HG03342 (cell line): ENCODE results near the gene ANKS1A.

Experiments used
- ATAC-seq: cut with Tn5 transposase; IDR thresholded peaks from one replicate; pipeline ENCODE4 v1.9.1; 2021; ENCODE audit warnings: mild to moderate bottlenecking, moderate library complexity; ENCODE audit not compliant: unreplicated experiment

ANKS1A gene

GRCh38 chr6:35064757-35065440, 175.8 kb downstream of the ANKS1A start:
- ATAC-seq: no peak

DNA sequence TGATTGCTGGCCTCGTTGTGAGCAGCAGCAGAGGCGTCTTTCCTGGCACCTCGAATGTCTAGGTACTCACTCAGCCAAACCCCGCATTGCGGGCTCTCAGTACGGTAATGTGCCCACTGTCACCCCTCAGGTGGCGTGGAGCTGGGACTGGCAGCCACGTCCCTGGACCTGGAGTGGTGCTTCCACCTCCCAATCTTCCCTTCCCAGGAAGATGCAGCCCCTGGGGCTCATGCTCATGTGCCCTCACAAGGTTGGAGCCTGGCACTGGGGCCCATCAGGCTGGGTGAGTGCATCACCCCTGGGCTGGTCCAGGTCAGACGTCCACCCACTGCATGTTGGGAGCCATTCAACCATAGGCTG, 176.4 kb downstream of the ANKS1A start:
- no peak for ATAC-seq

DNA sequence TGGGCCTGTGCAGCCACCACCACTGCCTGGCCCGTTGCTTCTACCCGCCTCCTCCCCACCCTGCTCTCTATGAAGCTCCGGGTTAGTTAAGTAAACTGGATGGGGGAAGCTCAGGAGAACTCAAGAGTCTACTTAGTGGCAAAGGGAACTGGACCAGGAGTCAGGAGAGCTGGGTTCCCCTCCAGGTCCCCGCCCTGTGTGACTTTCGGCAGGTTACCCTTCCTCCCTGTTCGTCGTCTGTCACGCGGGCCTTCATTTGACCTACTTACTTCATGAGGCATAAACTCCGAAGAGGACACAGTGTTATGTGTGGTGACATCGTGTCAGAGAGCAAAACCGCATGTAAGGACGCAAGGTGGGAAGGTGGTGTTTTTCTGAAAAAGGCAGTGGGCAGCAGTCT, 176.8 kb downstream of the ANKS1A start:
- no peak for ATAC-seq

GRCh38 chr6:35067234-35067633, 178.2 kb downstream of the ANKS1A start:
- no peak for ATAC-seq

GRCh38 chr6:35068206-35068605, 179.2 kb downstream of the ANKS1A start:
- ATAC-seq: no peak

GRCh38 chr6:35068644-35069043, 179.6 kb downstream of the ANKS1A start:
- no peak for ATAC-seq

DNA sequence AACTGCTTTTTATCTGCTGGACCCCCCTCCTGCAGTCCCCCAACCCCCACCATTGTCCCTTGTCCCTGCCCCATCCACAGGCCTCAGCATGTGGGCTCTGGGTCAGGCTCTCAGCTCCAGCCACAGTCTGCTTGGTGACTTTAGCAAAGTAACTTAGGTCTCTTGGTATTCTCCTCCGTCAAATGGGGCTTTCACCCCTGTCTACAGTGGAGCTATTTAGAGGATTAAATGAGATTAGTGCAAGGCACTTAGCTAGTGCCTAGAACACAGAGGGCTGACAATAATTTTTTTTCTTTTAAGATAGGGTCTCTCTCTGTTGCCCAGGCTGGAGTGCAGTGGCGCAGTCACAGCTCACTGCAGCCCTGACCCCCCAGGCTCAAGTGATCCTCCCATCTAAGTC, 180.2 kb downstream of the ANKS1A start:
- no peak for ATAC-seq

- ATAC-seq: no peak
Observed at GRCh38 chr6:35070111-35070510, 181.1 kb downstream of the ANKS1A start.

- ATAC-seq: no peak
Observed at GRCh38 chr6:35071347-35071994, 182.4 kb downstream of the ANKS1A start.

DNA sequence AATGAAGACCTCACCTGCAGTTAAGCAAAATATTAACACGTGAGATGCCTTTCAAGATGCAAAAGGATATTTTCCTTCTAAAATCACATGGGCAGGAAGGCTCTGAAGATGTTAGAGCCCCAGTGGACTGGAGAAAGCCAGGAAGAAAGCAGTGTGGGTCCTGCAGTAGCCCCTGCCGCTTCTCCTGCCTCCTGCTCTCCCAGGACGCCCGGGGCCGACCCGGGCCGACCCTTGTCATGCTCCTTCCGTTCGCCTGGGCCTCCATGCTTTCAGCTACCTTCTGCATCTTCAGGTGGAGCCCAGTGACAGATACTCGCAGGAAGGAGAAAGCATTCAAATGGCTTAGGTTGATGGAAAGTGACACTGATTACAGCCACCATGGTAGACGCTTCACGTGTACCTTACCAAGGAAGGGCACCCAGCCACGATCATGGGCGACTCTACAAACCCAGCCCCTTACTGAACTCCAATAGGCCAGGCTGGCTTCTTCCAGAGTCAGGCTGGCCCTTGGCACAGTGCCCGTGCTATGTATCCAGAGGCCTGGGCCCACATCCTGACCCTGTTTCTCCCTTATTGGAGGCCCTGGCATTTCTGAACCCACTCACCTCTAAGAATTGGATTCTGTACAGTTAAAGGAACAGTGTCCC, 183.1 kb downstream of the ANKS1A start:
- ATAC-seq: no peak

GRCh38 chr6:35072698-35073055, 183.6 kb downstream of the ANKS1A start:
- no peak for ATAC-seq

GRCh38 chr6:35073211-35073610, 184.2 kb downstream of the ANKS1A start:
- ATAC-seq: no peak

- ATAC-seq: no peak
Observed at GRCh38 chr6:35073766-35074471, 184.9 kb downstream of the ANKS1A start.

DNA sequence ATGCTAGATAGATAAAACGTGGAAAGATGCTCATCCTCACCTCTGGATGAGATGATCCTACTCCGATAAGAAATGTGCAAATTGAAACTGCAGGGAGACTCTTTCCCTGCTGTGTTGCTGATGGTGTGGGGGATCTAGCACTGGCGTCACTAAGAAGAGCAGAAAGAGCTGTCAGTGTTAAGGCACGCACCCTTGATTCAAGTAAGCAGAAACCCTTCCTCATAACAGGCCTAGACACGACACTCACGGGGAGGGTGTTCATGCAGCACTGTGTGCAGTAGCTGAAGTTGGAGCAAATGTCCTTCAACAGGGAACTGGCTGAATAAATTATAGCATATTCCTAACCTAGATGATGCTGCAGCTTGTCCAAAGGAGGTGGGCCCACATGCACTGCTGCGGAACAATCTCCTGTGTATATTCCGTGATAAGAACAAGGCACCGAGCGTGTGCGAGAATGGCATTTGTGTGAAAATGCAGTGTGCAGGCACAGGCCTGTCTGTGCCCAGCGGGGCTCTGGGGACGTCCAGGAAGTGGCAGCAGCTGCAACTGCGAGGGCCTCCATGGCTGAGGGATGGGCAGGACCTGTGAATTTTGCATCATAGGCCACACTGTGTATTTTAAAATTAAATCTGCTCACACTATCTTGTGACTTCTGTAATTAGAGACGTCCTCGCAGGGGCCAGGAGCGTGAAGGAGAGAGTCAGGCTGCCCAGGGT, 188.1 kb downstream of the ANKS1A start:
- no peak for ATAC-seq

DNA sequence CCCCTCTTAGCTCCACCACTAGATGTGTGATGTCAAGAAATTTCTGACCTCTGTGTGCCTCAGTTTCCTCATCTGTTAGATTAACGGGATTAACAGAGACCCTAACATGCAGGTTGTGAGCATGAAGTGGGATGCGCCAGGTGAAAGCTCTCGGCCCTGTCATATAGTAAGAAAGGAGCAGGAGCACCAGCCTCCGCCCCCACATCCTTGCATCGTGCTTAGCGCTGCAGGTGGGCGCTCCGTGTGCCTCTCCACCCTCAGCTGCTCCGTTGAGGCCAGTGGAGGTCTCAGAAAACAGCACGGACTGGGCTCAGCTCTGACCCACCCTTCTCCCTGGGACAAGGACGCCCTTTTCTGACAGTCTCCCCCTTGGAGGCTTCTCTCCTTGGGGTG, 188.7 kb downstream of the ANKS1A start:
- ATAC-seq: no peak

DNA sequence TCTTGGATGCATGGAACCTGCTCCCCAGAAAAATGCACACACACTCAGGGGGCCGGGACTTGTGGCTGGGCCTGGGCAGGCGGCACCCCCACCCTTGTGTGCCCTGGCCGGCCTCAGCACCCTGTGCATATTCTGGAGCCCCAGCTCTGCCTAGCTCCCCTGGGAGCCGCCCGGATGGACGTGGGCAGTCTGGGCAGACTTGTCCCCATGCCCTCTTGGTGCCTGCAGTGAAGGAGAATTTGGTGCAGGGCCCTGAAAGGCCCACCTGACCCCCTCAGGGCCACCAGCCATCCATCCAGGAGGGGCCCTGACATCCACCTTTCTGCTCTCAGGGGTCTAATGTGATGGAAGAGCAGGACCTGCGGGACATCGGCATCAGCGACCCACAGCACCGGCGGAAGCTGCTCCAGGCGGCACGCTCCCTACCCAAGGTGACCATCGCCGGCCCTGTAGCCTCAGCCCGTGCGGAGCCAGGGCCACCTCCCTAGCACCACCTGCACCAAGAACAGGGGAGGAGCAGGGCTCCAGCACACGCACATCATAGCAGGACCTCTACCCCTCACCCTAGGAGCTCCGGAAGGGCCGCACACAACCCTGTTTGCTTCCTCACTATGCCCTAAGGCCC, 189.3 kb downstream of the ANKS1A start:
- ATAC-seq: no peak

- ATAC-seq: no peak
Observed at GRCh38 chr6:35078896-35079295, 189.8 kb downstream of the ANKS1A start.

DNA sequence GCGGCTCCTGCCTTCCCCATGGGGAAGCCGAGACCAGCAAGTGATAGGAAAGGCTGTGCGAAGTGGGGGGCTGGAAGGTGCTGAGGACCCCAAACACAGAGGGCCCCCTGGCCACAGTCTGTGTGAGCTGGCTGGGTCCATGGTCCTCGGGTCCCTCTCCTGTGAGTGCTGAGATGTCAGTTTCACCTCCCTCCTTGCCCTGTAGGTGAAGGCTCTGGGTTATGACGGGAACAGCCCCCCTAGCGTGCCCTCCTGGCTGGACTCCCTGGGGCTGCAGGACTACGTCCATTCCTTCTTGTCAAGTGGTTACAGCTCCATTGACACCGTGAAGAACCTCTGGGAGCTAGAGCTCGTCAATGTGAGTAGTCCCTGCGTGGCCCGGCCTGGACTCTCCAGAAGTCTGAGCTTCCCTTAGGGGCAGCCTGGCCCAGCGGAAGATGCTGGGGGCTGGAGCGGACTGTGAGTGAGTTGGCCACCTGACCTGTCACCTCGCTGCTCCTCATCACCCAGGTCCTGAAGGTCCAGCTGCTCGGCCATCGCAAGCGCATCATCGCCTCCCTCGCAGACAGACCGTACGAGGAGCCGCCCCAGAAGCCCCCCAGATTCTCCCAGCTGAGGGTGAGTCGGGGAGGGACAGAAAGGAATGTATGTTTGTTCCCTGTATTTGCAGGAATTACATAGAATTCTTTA, 190.4 kb downstream of the ANKS1A start:
- ATAC-seq: no peak

GRCh38 chr6:35080016-35080680, 191.1 kb downstream of the ANKS1A start:
- ATAC-seq: no peak
